ENCODE measurements around the gene NPTX2.

Gene NPTX2

DNA sequence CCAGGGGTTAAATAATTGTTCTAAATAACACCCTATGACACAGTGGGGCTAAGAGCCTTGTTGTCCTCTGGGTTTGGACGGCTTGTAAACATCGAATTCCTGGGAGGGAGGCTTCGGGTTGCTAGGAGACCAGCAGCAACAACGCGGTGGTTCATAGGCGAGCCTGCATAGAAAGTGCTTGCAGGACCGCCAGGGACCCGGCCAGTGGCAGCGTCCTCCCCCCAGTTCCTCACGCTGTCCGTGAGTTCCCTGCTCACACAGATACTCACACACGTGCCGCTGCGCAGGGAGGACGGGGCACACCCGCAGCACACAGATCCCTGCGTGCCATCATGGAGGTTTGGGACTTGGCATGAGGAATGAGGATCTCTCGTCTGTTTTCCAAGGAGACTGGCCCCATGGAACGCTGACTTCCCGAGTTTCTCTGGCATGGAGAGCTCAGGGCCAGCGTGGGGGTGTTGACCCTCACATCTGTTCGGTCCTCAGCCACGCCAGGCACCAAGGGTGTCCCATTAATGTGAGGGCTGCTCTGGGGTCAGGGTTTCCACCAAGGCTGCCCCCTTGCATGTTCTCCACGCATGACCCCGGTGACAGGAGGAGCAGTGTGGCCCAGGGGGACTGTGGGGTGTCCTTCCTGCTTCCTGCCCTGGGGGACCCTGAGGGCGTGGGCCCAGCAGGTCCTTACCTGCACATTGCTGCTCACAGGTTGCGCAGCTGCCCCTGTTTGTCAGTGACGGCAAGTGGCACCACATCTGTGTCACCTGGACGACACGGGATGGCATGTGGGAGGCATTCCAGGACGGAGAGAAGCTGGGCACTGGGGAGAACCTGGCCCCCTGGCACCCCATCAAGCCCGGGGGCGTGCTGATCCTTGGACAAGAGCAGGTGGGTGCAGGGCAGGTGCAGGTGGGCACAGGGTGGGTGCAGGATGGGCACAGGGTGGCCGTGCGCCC lies 9.7 kb downstream of the NPTX2 start:
- H3K9me3 ChIP-seq (replicated peaks; ENCODE audit: insufficient read depth, low read length), result no peaks in the 10 kb centered on the region
- H3K36me3 ChIP-seq (replicated peaks; ENCODE audit: insufficient read depth, low read length), result no peaks in the 10 kb centered on the region
- no peaks in the 10 kb centered on the region for H4K20me1 ChIP-seq (ENCODE audit: insufficient read depth, low read length)
- no peaks in the 10 kb centered on the region for H3F3A ChIP-seq (ENCODE audit: insufficient read depth, low read length)
- no peak overlapping the region for H3K9ac ChIP-seq (ENCODE audit: low read length)
- H3K79me2 ChIP-seq (ENCODE audit: low read length), result no peaks in the 10 kb centered on the region
- H3K27ac ChIP-seq (ENCODE audit: low read length), result no peak overlapping the region
- no peak overlapping the region for H3K4me3 ChIP-seq (ENCODE audit: low read length)
- H3K9me2 ChIP-seq (replicated peaks; ENCODE audit: insufficient read depth, low read length), result no peaks in the 10 kb centered on the region
- no peak for DNase-seq
- TF ChIP-seq EZH2phosphoT487 (IDR thresholded peaks at IDR 0.05; ENCODE audit: low read length) (no peak), CTCF (IDR thresholded peaks at IDR 0.05; ENCODE audit: low read length) (no peak), EZH2 (optimal IDR thresholded peaks at IDR 0.05; ENCODE audit: low read depth, low read length) (no peak)
- no peak overlapping the region for H3K4me2 ChIP-seq (ENCODE audit: low read depth, low read length)
- H3K4me1 ChIP-seq (ENCODE audit: low read length), result no peaks in the 10 kb centered on the region
- H2AFZ ChIP-seq (ENCODE audit: low read length), result no peak overlapping the region
- peaks cover 21% of the 10 kb centered on the region for H3K27me3 ChIP-seq (replicated peaks; ENCODE audit: insufficient read depth, low read length)

GRCh38 chr7:98627413-98627790 lies 10.3 kb downstream of the NPTX2 start:
- TF ChIP-seq EZH2phosphoT487 (IDR thresholded peaks at IDR 0.05; ENCODE audit: low read length) (no peak), EZH2 (optimal IDR thresholded peaks at IDR 0.05; ENCODE audit: low read depth, low read length) (no peak), CTCF (IDR thresholded peaks at IDR 0.05; ENCODE audit: low read length) (no peak)
- peaks cover 21% of the 10 kb centered on the region for H3K27me3 ChIP-seq (replicated peaks; ENCODE audit: insufficient read depth, low read length)
- DNase-seq, result no peak
- no peak overlapping the region for H3K27ac ChIP-seq (ENCODE audit: low read length)
- no peaks in the 10 kb centered on the region for H3K9me2 ChIP-seq (replicated peaks; ENCODE audit: insufficient read depth, low read length)
- H3K9ac ChIP-seq (ENCODE audit: low read length), result no peak overlapping the region
- H3K4me3 ChIP-seq (ENCODE audit: low read length), result no peak overlapping the region
- no peaks in the 10 kb centered on the region for H3F3A ChIP-seq (ENCODE audit: insufficient read depth, low read length)
- no peaks in the 10 kb centered on the region for H3K36me3 ChIP-seq (replicated peaks; ENCODE audit: insufficient read depth, low read length)
- H3K4me1 ChIP-seq (ENCODE audit: low read length), result no peaks in the 10 kb centered on the region
- H4K20me1 ChIP-seq (ENCODE audit: insufficient read depth, low read length), result no peaks in the 10 kb centered on the region
- no peaks in the 10 kb centered on the region for H3K9me3 ChIP-seq (replicated peaks; ENCODE audit: insufficient read depth, low read length)
- no peak overlapping the region for H3K4me2 ChIP-seq (ENCODE audit: low read depth, low read length)
- no peak overlapping the region for H2AFZ ChIP-seq (ENCODE audit: low read length)
- no peaks in the 10 kb centered on the region for H3K79me2 ChIP-seq (ENCODE audit: low read length)

DNA sequence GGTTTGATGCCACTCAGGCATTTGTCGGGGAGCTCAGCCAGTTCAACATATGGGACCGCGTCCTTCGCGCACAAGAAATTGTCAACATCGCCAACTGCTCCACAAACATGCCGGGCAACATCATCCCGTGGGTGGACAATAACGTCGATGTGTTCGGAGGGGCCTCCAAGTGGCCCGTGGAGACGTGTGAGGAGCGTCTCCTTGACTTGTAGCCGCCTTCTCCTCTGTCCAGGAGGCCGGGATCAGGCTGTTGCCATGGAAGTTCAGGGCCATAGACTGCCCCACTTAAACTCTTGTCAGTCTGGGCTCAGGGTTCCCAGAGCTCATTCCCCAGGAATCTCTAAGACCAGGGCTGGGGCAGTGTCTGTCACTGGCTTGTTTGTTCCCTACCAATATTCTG lies 11.3 kb downstream of the NPTX2 start:
- Histone ChIP-seq H2AFZ (ENCODE audit: low read length) (no peak overlapping the region), H3K79me2 (ENCODE audit: low read length) (no peaks in the 10 kb centered on the region), H3K27me3 (replicated peaks; ENCODE audit: insufficient read depth, low read length) (peaks cover 23% of the 10 kb centered on the region), H3K9me3 (replicated peaks; ENCODE audit: insufficient read depth, low read length) (no peaks in the 10 kb centered on the region), H3K27ac (ENCODE audit: low read length) (no peak overlapping the region), H4K20me1 (ENCODE audit: insufficient read depth, low read length) (no peaks in the 10 kb centered on the region), H3F3A (ENCODE audit: insufficient read depth, low read length) (no peaks in the 10 kb centered on the region), H3K36me3 (replicated peaks; ENCODE audit: insufficient read depth, low read length) (no peaks in the 10 kb centered on the region), H3K4me1 (ENCODE audit: low read length) (no peaks in the 10 kb centered on the region), H3K4me3 (ENCODE audit: low read length) (no peak overlapping the region), H3K4me2 (ENCODE audit: low read depth, low read length) (no peak overlapping the region), H3K9ac (ENCODE audit: low read length) (no peak overlapping the region), H3K9me2 (replicated peaks; ENCODE audit: insufficient read depth, low read length) (no peaks in the 10 kb centered on the region)
- TF ChIP-seq CTCF (IDR thresholded peaks at IDR 0.05; ENCODE audit: low read length) (no peak), EZH2phosphoT487 (IDR thresholded peaks at IDR 0.05; ENCODE audit: low read length) (no peak)
- no peak for DNase-seq
